K562 (cell line): Measurements from ENCODE around the gene SLC12A9. TPM values are rescaled to one million over a fixed set of nuclear protein-coding genes. Genes with fewer than 3 reads are reported as not detected.

ENCODE experiments used
- ATAC-seq: fragments of 200-7000 bp; cut with Tn5 transposase; 3 replicates; pipeline ENCODE4 v1.9.1; 2020; ENCODE audit warnings: moderate library complexity
- Bru-seq: library from RNA; stranded (reverse); fragments of 400-500 nt; gene quantifications from one replicate; lab custom pipeline; 2021; lab: Mats Ljungman, UMichigan
- BruChase-seq, 2 experiments: library from RNA; stranded (reverse); fragments of 400-500 nt; gene quantifications; one replicate each; lab custom pipeline; 2021; lab: Mats Ljungman, UMichigan
- BruUV-seq: library from RNA; stranded (reverse); fragments of 400-500 nt; replicated peaks from 2 replicates; lab custom pipeline; 2021; lab: Mats Ljungman, UMichigan
- CTCF ChIA-PET: fragments of 300-600 bp; formaldehyde crosslinking; extraction: SDS; loops from one replicate; lab custom pipeline; 2021; ENCODE audit warnings: low intra/inter-chr PET ratio; lab: Yijun Ruan, JAX
- POLR2A ChIA-PET: fragments of 300-600, 350-650 bp; sonication (Branson Sonifier 250); formaldehyde crosslinking; extraction: SDS; loops from one replicate; lab custom pipeline; 2021; ENCODE audit warnings: antibody characterized with exemption, inconsistent platforms; lab: Yijun Ruan, JAX
- DNase-seq, 4 experiments: peaks; one replicate each; pipeline versions ENCODE4 v3.0.0 to v3.0.0-alpha.2; 2011 to 2018; ENCODE audit warnings: low spot score in 3 of 4, mixed read lengths in 3 of 4; ENCODE audit errors: extremely low read depth in 1 of 4
- FAIRE-seq: peaks from 2 replicates; lab custom pipeline; 2011; peaks lifted over from hg19 to GRCh38; lab: Jason Lieb, UNC
- H2AFZ ChIP-seq: 2 replicates; pipeline ENCODE4 v1.6.0; 2011; ENCODE audit warnings: low read depth, low read length, control low read depth, inconsistent platforms
- H3K27ac ChIP-seq: fragments of 200-600 bp; 3 replicates; pipeline ENCODE4 v1.8.0; 2011; ENCODE audit warnings: low read depth, mild to moderate bottlenecking, control low read depth, inconsistent platforms, low read length, moderate library complexity, mixed read lengths; ENCODE audit errors: extremely low read depth
- H3K27me3 ChIP-seq, 2 experiments: fragments of 300-600 bp in 1 of 2; 2 replicates in 1 of 2; 3 replicates in 1 of 2; pipeline versions ENCODE4 v1.6.0 to v1.8.0; 2011; ENCODE audit warnings: inconsistent platforms in 2 of 2, low read length in 2 of 2, mild to moderate bottlenecking in 1 of 2, mixed read lengths in 1 of 2, moderate library complexity in 1 of 2; ENCODE audit not compliant: control insufficient read depth in 2 of 2, insufficient read depth in 2 of 2
- H3K36me3 ChIP-seq: fragments of 300-600 bp; 3 replicates; pipeline ENCODE4 v1.8.0; 2011; ENCODE audit warnings: mild to moderate bottlenecking, low read length, inconsistent platforms; ENCODE audit not compliant: control insufficient read depth, insufficient read depth
- H3K4me1 ChIP-seq, 2 experiments: fragments of 200-600 bp in 1 of 2; replicated peaks in 1 of 2; 2 replicates in 1 of 2; 3 replicates in 1 of 2; pipeline versions ENCODE4 v1.5.1 to v1.8.0; 2011; ENCODE audit warnings: inconsistent platforms in 2 of 2, low read length in 2 of 2, mild to moderate bottlenecking in 1 of 2, mixed read lengths in 1 of 2, moderate library complexity in 1 of 2; ENCODE audit not compliant: control insufficient read depth in 2 of 2, insufficient read depth in 2 of 2
- H3K4me2 ChIP-seq: 2 replicates; pipeline ENCODE4 v1.6.1; 2011; ENCODE audit warnings: low read length, control low read depth, inconsistent platforms, mixed read lengths; ENCODE audit not compliant: insufficient read depth
- H3K4me3 ChIP-seq: fragments of 200-600 bp; sonication (generic), shearing (Covaris generic); 2 replicates; pipeline ENCODE4 v1.5.1; 2016; ENCODE audit warnings: control low read depth, inconsistent platforms
- H3K79me2 ChIP-seq: fragments of 200-600 bp; 3 replicates; pipeline ENCODE4 v1.8.0; 2011; ENCODE audit warnings: low read length, inconsistent platforms; ENCODE audit not compliant: control insufficient read depth, insufficient read depth
- H3K9ac ChIP-seq, 2 experiments: 2 replicates each; pipeline versions ENCODE4 v1.6.0 to v1.6.1; 2011; ENCODE audit warnings: low read depth in 2 of 2, low read length in 2 of 2, control low read depth in 1 of 2, inconsistent platforms in 1 of 2, mild to moderate bottlenecking in 1 of 2, mixed read lengths in 1 of 2; ENCODE audit not compliant: insufficient read depth in 1 of 2
- H3K9me1 ChIP-seq: one replicate; pipeline ENCODE4 v1.6.0; 2011; ENCODE audit warnings: inconsistent platforms, mild to moderate bottlenecking, low read length, moderate library complexity; ENCODE audit not compliant: control insufficient read depth, insufficient read depth
- H3K9me3 ChIP-seq: replicated peaks from 2 replicates; pipeline ENCODE4 v1.5.1; 2011; ENCODE audit warnings: low read depth, low read length, inconsistent platforms; ENCODE audit not compliant: control insufficient read depth, insufficient read depth
- H4K20me1 ChIP-seq: replicated peaks from 2 replicates; pipeline ENCODE4 v1.6.1; 2011; ENCODE audit warnings: low read length, inconsistent platforms, mixed read lengths; ENCODE audit not compliant: control insufficient read depth, insufficient read depth
- ADNP ChIP-seq: fragments of 200-800 bp; sonication (Bioruptor generic); IDR thresholded peaks from 2 replicates; pipeline ENCODE4 v1.6.1; 2016; ENCODE audit warnings: missing genetic modification characterization, missing compliant biosample characterization
- ARHGAP35 ChIP-seq: fragments of 450-650 bp; IDR thresholded peaks from 2 replicates; pipeline ENCODE4 v1.6.1; 2018; ENCODE audit not compliant: partially characterized antibody
- FOXA3 ChIP-seq, 2 experiments: fragments of 450-650 bp in 1 of 2; sonication (generic) in 1 of 2; formaldehyde crosslinking; IDR thresholded peaks in 1 of 2; conservative IDR thresholded peaks in 1 of 2; 2 replicates each; pipeline versions ENCODE4 v1.4.0 to v1.8.0; 2020 to 2022; ENCODE audit warnings: mild to moderate bottlenecking in 2 of 2, missing genetic modification reagents in 1 of 2
- HMBOX1 ChIP-seq: sonication (generic); IDR thresholded peaks from 2 replicates; pipeline ENCODE4 v1.6.1; 2016
- ID3 ChIP-seq, 2 experiments: fragments of 250-450 bp in 1 of 2; fragments of 450-650 bp in 1 of 2; sonication (Bioruptor Pico) in 1 of 2; IDR thresholded peaks; 2 replicates each; pipeline versions ENCODE4 v1.6.1 to v1.8.0; 2016 to 2021; ENCODE audit warnings: mild to moderate bottlenecking in 2 of 2, moderate library complexity in 2 of 2, missing compliant biosample characterization in 1 of 2, missing genetic modification characterization in 1 of 2
- NCOA6 ChIP-seq: fragments of 450-650 bp; IDR thresholded peaks from 2 replicates; pipeline ENCODE4 v1.6.1; 2017; ENCODE audit warnings: mild to moderate bottlenecking
- PKNOX1 ChIP-seq: fragments of 450-650 bp; IDR thresholded peaks from 2 replicates; pipeline ENCODE4 v1.6.1; 2016
- ZBTB34 ChIP-seq: fragments of 250-450 bp; sonication (Bioruptor Pico); IDR thresholded peaks from 2 replicates; pipeline ENCODE4 v1.8.0; 2021; ENCODE audit warnings: mild to moderate bottlenecking, moderate library complexity
- ZNF282 ChIP-seq: sonication (generic); formaldehyde crosslinking; IDR thresholded peaks from 2 replicates; pipeline ENCODE4 v1.8.1; 2023; ENCODE audit warnings: missing genetic modification reagents
- WGBS: fragments of 100-300 bp; shearing (Covaris generic); methylation state at CpG from one replicate; pipeline ENCODE4 v1.1.6; 2016; ENCODE audit warnings: low coverage, mixed read lengths; ENCODE audit not compliant: insufficient coverage; ENCODE audit errors: missing lambda C conversion rate; 5-methylcytosine and 5-hydroxymethylcytosine counted together
- in situ Hi-C: fragments of 300-500 bp; cut with MboI; formaldehyde crosslinking; loops from 4 replicates; pipeline ENCODE4 v1.15.0; 2018; ENCODE audit warnings: inconsistent platforms, mixed read lengths
- intact Hi-C: fragments of 100-400 bp; cut with micrococcal nuclease; formaldehyde crosslinking; loops from 2 replicates; pipeline ENCODE4 v1.14.2; 2022
- long read RNA-seq, 3 experiments: library from polyadenylated mRNA in 2 of 3; library from RNA in 1 of 3; unstranded in 2 of 3; stranded (forward) in 1 of 3; transcript quantifications; one replicate each; pipeline ENCODE4 v2.0.0, GENCODE V29; 2019 to 2022
- polyA minus RNA-seq, 3 experiments: library from RNA; depleted of rRNA, polyadenylated mRNA; stranded (reverse); fragments of >200 nt; gene quantifications; 2 replicates each; pipeline ENCODE4 v1.2.3, GENCODE V29; 2011
- polyA plus RNA-seq, 8 experiments: library from polyadenylated mRNA; depleted of rRNA in 4 of 8; stranded (reverse) in 5 of 8; unstranded in 3 of 8; fragments of >200 nt; fragmentation: Nextera tagmentation in 2 of 8; fragmentation: Illumina TruSeq in 1 of 8; extraction: Ambion mirVana in 2 of 8; extraction: Trizol in 1 of 8; gene quantifications; 2 replicates each; pipeline versions ENCODE4 v1.2.1 to v1.2.3, GENCODE V29; 2011 to 2014; ENCODE audit warnings: inconsistent platforms in 1 of 8, missing spikeins in 1 of 8
- total RNA-seq, 7 experiments: library from RNA; depleted of rRNA in 6 of 7; stranded (reverse); fragments of >200 nt in 6 of 7; fragmentation: Illumina TruSeq in 2 of 7; extraction: Trizol in 2 of 7; gene quantifications; 2 replicates each; pipeline versions ENCODE4 v1.2.1 to v1.2.3, GENCODE V29; 2011 to 2021; ENCODE audit warnings: low replicate concordance in 1 of 7

Gene SLC12A9
- total RNA-seq (2011; cell fraction: chromatin; rRNA removed; ENCODE audit: low replicate concordance) = 27.9 and 65.1 TPM in 2 replicates
- total RNA-seq (2011; cell fraction: nucleolus; rRNA removed) = 41.7 and 43.0 TPM in 2 replicates
- 36.7 and 51.5 TPM in 2 replicates for total RNA-seq (2011; cell fraction: nucleoplasm; rRNA removed)
- total RNA-seq (2014; rRNA removed) (10.7 and 13.8 TPM in 2 replicates), total RNA-seq (2014; rRNA removed; fragmentation: Illumina TruSeq; extraction: Trizol) (3.3 and 6.1 TPM in 2 replicates), total RNA-seq (2015; rRNA removed; fragmentation: Illumina TruSeq; extraction: Trizol) (7.9 and 10.7 TPM in 2 replicates), total RNA-seq (2021) (18.7 and 20.2 TPM in 2 replicates), polyA plus RNA-seq (2011; rRNA removed) (8.4 and 10.6 TPM in 2 replicates), polyA plus RNA-seq (2014; fragmentation: Illumina TruSeq; extraction: Trizol) (11.7 and 13.7 TPM in 2 replicates), polyA plus RNA-seq (2014; fragmentation: Nextera tagmentation; extraction: Ambion mirVana) (under 1 TPM; 0.06 to 0.17 TPM), polyA plus RNA-seq (2014; rRNA removed) (14.6 and 15.6 TPM in 2 replicates), polyA minus RNA-seq (2011; rRNA and poly(A)+ RNA removed) (3.3 and 4.6 TPM in 2 replicates), Bru-seq, nascent RNA (percentile 61 among the genes with signal in this experiment), BruChase-seq, experiment 1, labeled RNA remaining after a 2-hour chase (percentile 54 among the genes with signal in this experiment), BruChase-seq, experiment 2, labeled RNA remaining after a 6-hour chase (percentile 57 among the genes with signal in this experiment)
- polyA plus RNA-seq (2011; cell fraction: cytosol; rRNA removed) = 7.7 and 17.8 TPM in 2 replicates
- polyA plus RNA-seq (2011; cell fraction: nucleus; rRNA removed) = 38.4 and 65.5 TPM in 2 replicates
- polyA plus RNA-seq (2012) = 14.9 and 15.6 TPM in 2 replicates
- 8.4 and 8.9 TPM in 2 replicates for polyA minus RNA-seq (2011; cell fraction: cytosol; rRNA and poly(A)+ RNA removed)
- 5.8 and 7.0 TPM in 2 replicates for polyA minus RNA-seq (2011; cell fraction: nucleus; rRNA and poly(A)+ RNA removed)
- long read RNA-seq, experiment 1, full-length matches to known transcripts = 10 of 77 reads
- long read RNA-seq, experiment 1, partial matches to known transcripts = 34 of 77 reads
- long read RNA-seq, experiment 1, other reads (novel, unspliced or antisense) = 33 of 77 reads
- long read RNA-seq, experiment 2, full-length matches to known transcripts = 5 of 36 reads
- long read RNA-seq, experiment 2, partial matches to known transcripts = 5 of 36 reads
- long read RNA-seq, experiment 2, other reads (novel, unspliced or antisense) = 26 of 36 reads
- long read RNA-seq, experiment 3, partial matches to known transcripts = 1 of 1 reads
- long read RNA-seq, experiment 3, other reads (novel, unspliced or antisense) = 0 of 1 reads

- DNase-seq (peak; percentile 97 to 98 (median 98)), ATAC-seq (peak; percentile 100), FAIRE-seq (peak; percentile 87)
- Histone ChIP-seq H3K36me3 (0 out of 3 replicates have a peak, but pooled peaks cover 2% of the 10 kb centered on the region), H3K27me3 (no peaks in the 10 kb centered on the region), H3K4me1 (peaks cover 4 to 32% of the 10 kb centered on the region in 2 experiments; a peak in 4 of 5 replicates), H3K27ac (no peak within 1 kb of the TSS; the same call in 2 of the 3 replicates), H3K79me2 (peaks cover 13% of the 10 kb centered on the region), H3K4me3 (peak within 1 kb of the TSS; percentile 62), H3K9ac (peak within 1 kb of the TSS; percentile 32 to 88), H2AFZ (peak within 1 kb of the TSS; percentile 81), H3K9me1 (no peaks in the 10 kb centered on the region), H3K9me3 (no peaks in the 10 kb centered on the region), H4K20me1 (no peaks in the 10 kb centered on the region), H3K4me2 (peak within 1 kb of the TSS; percentile 80)
- CTCF ChIA-PET = interaction anchor here (0.6 to 2.8 kb wide), 6 partner anchors 23 to 369 kb away, joined by 3 to 47 read pairs (median 4); partner anchors contain the start of gene POP7
- TSS peak; percentile 79 for BruUV-seq
- POLR2A ChIA-PET = interaction anchor here (0.5 to 2.3 kb wide), 17 partner anchors 10 to 583 kb away, joined by 3 to 19 read pairs (median 3); partner anchors contain the start of genes EPHB4, FBXO24, LRCH4 and POP7
- in situ Hi-C loops = loop anchor here (5.0 kb wide), 1 partner anchor 145 kb away; the partner anchor contains the start of gene POP7
- WGBS = under 1% methylated on average over 60 of the region's 71 CpGs
- intact Hi-C loops = loop anchor here (1.0 to 5.0 kb wide), 5 partner anchors 25 to 385 kb away; partner anchors contain the start of genes EPHB4 and GIGYF1
- TF ChIP-seq FOXA3 (CRISPR knock-in tag; conservative IDR thresholded peaks at IDR 0.05 in 1 of 2, IDR thresholded peaks at IDR 0.05 in 1 of 2) (0 out of 4 replicates have a peak, but pooled peaks of 1 of the 2 experiments have one; percentile 62), ZNF282 (CRISPR knock-in tag) (no peak), ADNP (tag) (no peak), ID3 (CRISPR knock-in tag; IDR thresholded peaks at IDR 0.05) (no peak), ID3 (tag; IDR thresholded peaks at IDR 0.05) (no peak), PKNOX1 (no peak), ZBTB34 (no peak), ARHGAP35 (no peak), NCOA6 (no peak), HMBOX1 (no peak)
Measured at GRCh38 chr7:100852048-100852872, at the start of gene SLC12A9. Gene SLC12A9, plus strand, starts transcription at chr7:100852713. Its CDS starts 1,485 bp downstream, at chr7:100854198.
